Measurements from ENCODE around the gene F13A1.

F13A1 gene

GRCh38 chr6:6243846-6244245, 76.6 kb downstream of the F13A1 start:
- no peak for DNase-seq (ENCODE audit: low read depth, low spot score)
- TF ChIP-seq, protein P1, sequence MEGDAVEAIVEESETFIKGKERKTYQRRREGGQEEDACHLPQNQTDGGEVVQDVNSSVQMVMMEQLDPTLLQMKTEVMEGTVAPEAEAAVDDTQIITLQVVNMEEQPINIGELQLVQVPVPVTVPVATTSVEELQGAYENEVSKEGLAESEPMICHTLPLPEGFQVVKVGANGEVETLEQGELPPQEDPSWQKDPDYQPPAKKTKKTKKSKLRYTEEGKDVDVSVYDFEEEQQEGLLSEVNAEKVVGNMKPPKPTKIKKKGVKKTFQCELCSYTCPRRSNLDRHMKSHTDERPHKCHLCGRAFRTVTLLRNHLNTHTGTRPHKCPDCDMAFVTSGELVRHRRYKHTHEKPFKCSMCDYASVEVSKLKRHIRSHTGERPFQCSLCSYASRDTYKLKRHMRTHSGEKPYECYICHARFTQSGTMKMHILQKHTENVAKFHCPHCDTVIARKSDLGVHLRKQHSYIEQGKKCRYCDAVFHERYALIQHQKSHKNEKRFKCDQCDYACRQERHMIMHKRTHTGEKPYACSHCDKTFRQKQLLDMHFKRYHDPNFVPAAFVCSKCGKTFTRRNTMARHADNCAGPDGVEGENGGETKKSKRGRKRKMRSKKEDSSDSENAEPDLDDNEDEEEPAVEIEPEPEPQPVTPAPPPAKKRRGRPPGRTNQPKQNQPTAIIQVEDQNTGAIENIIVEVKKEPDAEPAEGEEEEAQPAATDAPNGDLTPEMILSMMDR (IDR thresholded peaks at IDR 0.05; ENCODE audit: low read depth, low read length) = no peak
- H3K4me3 ChIP-seq (ENCODE audit: low read depth, low read length) = no peak overlapping the region
- in situ Hi-C loops (cut with HindIII; ENCODE audit: low sequenced_read_pairs) = no loop called here

DNA sequence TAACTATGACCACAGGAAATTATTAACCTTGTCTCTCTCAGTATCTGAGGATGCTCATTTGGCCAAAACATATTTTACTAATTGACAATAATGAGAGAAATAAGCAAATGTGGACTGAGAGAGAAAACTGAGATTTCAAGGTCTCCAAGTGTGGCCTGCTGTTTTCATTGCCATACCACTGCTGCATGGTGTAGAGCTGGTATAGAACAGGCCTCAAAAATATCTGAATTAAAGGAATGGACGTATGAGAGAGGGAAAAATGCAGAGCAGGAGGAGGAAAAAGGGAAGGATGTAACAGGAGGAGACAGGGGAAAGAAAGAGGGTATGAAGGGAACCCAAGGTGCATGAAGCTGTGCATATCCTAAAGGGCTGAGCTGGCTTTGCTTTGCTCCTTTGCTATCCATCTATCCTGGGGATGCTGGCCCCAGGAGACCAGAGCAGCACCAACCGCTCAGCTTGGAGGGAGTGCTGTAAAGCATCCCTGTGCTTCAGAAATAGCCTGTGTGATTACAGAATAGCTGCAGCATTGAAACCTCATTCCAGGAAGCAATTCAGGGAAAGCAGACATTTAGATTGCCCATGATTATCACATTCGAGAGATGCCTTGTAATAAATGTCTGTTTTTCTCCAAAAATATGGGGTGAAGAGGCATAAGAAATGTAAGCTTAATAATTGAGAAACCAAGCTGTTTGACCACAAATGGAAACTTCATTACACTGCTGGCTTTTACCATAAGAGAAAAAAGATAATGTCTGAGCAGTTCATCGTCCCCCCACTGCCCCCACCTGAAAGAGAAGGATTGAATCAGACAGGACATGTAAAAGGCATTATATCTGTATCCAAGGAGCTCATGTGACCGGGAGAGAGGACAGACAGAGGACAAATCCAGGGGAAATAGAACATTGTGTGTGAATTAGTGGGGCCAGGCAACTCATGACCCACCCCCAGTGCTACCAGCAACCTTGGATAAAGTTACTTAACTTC, 80.6 kb downstream of the F13A1 start:
- no peak for DNase-seq (ENCODE audit: low read depth, low spot score)
- in situ Hi-C loops (cut with HindIII; ENCODE audit: low sequenced_read_pairs) = no loop called here
- no peak overlapping the region for H3K4me3 ChIP-seq (ENCODE audit: low read depth, low read length)
- TF ChIP-seq, protein P1 (IDR thresholded peaks at IDR 0.05; ENCODE audit: low read depth, low read length) = no peak

DNA sequence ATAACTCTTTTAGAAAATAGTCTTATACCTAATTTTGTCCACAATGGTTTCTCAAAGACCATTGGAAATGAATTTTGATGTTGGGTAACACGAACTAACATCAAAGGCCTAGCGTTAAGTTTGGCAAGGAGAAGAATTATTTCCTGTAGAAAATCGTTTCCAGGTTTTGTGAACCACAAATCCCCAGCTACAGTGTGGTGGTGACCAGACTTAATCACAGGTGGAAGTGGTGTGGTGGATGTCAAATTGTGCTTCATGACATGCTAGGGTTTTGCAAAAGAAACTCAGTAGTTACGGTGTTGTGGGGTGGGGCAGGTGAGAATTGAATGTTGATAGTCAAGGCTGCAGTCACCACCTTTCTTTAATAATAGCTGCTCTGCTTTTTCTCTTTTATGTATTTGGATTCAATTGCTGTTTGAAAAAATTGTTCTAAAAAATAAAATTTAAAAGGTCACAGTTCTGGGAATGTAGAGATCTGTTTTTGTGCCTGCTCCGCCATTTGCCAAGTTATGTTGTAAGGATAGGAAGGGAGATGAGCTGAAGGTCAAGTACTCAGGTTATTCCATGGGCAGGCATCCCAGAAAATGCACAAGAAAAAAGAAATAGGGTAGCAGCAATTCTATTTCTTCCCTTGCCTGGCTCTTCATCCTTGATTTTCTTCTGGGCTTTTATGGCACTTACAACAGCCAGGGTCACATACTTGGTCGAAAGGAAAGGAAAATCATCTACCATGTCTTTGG, 83.6 kb downstream of the F13A1 start:
- in situ Hi-C loops (cut with HindIII; ENCODE audit: low sequenced_read_pairs) = no loop called here
- DNase-seq (ENCODE audit: low read depth, low spot score) = no peak
- TF ChIP-seq, protein P1 (IDR thresholded peaks at IDR 0.05; ENCODE audit: low read depth, low read length) = no peak
- no peak overlapping the region for H3K4me3 ChIP-seq (ENCODE audit: low read depth, low read length)

DNA sequence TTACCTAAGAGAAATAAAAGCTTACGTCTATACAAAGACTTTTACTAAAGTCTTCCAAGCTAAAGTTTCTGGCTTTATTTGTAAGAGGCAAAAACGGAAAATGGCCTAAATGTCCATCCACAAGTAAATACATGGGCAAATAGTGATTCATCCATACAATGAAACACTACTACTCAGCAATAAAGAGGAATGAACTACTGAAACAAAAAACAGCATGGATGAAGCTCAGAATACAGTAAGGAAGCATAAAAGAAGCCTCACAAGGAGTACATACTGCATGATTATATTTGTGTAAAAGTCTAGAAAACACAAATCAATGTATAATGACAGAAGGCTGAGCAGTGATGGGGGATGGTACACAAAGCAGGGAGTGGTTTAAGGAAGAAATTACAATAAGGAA, 84.7 kb downstream of the F13A1 start:
- TF ChIP-seq, protein P1 (IDR thresholded peaks at IDR 0.05; ENCODE audit: low read depth, low read length) = no peak
- no peak for DNase-seq (ENCODE audit: low read depth, low spot score)
- no peak overlapping the region for H3K4me3 ChIP-seq (ENCODE audit: low read depth, low read length)
- in situ Hi-C loops (cut with HindIII; ENCODE audit: low sequenced_read_pairs) = no loop called here

GRCh38 chr6:6234963-6235362, 85.5 kb downstream of the F13A1 start:
- no peak overlapping the region for H3K4me3 ChIP-seq (ENCODE audit: low read depth, low read length)
- no peak for DNase-seq (ENCODE audit: low read depth, low spot score)
- TF ChIP-seq, protein P1 (IDR thresholded peaks at IDR 0.05; ENCODE audit: low read depth, low read length) = no peak
- in situ Hi-C loops (cut with HindIII; ENCODE audit: low sequenced_read_pairs) = no loop called here

DNA sequence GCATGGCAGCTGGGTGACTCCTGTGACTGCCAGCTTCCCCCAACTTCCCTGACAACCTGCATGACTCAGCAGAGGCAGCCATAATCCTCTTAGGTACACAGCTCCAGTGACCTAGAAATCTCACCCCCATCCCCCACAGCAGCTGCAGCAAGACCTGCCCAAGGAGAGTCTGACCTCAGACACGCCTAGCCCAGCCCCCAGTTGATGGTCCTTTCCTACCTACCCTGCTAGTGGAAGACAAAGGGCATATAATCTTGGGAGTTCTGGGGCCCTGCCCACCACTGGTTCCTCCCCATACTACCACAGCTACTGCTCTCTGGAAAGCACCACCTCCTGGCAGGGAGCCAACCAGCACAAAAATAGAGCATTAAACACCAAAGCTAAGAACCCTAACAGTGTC, 90.2 kb downstream of the F13A1 start:
- in situ Hi-C loops (cut with HindIII; ENCODE audit: low sequenced_read_pairs) = no loop called here
- DNase-seq (ENCODE audit: low read depth, low spot score) = no peak
- no peak overlapping the region for H3K4me3 ChIP-seq (ENCODE audit: low read depth, low read length)
- TF ChIP-seq, protein P1 (IDR thresholded peaks at IDR 0.05; ENCODE audit: low read depth, low read length) = no peak

Data from astrocyte of the spinal cord (primary cell).